ENCODE measurements around the gene ZNF134. TPM values are rescaled to one million over a fixed set of nuclear protein-coding genes. Genes with fewer than 3 reads are reported as not detected.

ZNF134 gene
- total RNA-seq, 3 donors from 2014 or later: 13.7 to 18.9 (median 13.7) TPM

DNA sequence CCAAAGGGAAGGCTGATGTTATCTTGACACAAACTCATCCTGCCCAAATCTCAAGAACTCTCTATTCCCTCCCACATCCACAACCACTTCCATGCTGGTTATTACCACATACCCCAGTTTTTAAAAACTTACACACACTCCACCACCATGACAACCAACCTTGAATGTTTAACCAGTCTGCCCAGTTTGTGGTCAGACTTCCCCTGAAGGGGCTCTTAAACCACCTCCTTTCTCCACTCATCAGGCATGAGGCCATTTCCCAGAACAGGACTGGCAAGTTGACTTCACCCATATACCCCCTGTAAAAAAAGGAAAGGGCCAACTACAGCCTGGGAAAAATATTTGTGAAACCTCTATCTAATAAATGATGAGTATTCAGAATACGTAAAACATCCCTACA is 42.3 kb downstream of the ZNF134 start:
- H3K9me3 Mint-ChIP-seq: peaks cover 50% of the 10 kb centered on the region
- H3K4me3 Mint-ChIP-seq: no peak overlapping the region
- no peak for DNase-seq
- ATAC-seq: no peak
- peaks cover 2% of the 10 kb centered on the region for H3K36me3 Mint-ChIP-seq (ENCODE audit: insufficient read depth)
- peaks cover 5% of the 10 kb centered on the region for H3K4me1 Mint-ChIP-seq (ENCODE audit: low read depth)
- peaks cover 37% of the 10 kb centered on the region for H3K27me3 Mint-ChIP-seq (ENCODE audit: low read depth)

DNA sequence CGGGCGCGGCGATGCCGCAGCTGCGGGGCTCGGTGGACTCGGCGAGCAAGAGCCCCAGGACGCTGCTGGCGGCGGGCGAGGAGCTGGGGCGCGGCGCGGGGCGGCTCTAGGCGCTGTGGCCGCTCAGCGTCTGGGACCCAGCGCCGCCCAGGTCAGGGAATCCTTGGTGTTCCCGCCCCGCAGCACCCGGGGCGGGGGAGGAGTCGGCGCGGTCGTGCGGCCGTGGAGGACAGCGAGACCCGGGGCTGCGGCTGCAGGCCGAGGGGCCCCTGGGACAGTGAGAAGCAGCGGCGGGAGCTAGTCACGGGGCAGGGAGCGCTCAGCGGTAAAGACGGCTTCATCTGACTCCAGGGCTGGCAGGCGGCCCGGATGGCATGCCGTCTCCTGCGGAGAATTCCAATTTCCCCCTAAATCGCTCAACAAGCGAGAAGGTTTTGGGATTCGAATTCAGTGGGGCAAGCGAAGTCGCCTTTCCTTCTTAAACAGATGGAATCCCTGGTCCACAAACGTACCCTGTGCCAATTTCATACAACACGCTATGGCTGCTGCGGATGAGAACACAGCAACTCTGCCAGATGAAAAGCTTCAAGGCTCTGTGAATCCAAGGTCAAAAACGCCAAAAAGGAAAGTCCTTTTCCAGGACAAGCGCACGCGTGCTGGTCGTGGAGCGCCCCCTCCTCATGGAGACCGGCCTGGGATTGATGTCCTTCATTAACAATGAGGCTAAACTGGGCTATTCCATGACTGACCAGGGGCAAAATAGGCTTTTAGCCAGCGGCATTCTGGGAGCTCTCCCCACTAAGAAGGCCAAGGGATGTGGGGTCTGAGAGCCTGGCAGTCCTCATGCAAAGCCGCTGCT is 50.5 kb downstream of the ZNF134 start:
- Mint-ChIP-seq H3K4me1 (ENCODE audit: low read depth) (peaks cover 3% of the 10 kb centered on the region), H3K27me3 (ENCODE audit: low read depth) (peaks cover 47% of the 10 kb centered on the region), H3K4me3 (peak overlapping the region; percentile 67), H3K36me3 (ENCODE audit: insufficient read depth) (no peaks in the 10 kb centered on the region), H3K9me3 (peaks cover 8% of the 10 kb centered on the region)
- DNase-seq (no peak), ATAC-seq (peak; percentile 61 to 63)

DNA sequence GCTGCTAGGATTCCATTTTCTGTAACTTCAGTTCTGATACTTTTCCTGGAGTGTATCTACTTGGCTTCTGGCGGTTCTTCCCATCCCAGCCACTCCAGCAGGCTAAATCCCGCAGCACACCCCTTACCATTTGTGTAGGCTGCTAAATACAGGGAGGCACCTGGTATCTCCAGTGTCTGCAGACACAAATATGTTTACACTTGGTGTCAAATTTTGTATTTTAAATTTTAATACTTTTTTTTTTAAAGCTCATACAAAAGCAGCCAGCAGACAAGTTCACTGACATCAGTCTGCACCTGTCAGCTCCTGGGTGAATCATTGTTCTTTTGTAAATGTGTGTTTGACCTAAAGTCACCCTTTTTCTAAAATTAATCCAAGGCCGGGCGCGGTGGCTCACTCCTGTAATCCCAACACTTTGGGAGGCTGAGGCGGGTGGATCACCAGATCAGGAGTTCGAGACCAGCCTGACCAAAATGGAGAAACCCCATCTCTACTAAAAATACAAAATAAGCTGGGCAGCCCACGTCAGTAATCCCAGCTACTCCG is 51.3 kb downstream of the ZNF134 start:
- no peak for ATAC-seq

DNA sequence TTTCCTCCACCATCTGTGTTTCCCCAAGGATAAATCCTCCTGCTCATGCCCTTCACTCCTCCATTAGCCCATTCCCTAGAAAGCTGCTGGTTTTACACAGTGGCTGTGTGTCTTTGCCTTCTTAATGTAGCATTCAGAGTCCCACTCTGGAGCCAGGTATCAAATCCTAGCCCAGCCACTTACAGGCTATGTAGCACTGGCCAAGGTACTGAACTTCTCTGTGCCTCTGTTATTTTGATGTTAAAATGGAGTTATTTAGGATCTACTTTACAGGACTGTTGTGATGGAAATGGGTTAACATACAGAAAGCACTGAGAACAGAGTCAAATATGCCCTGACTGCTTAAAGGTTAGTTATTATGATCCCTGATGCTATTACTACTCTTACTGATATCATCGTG is 53.2 kb downstream of the ZNF134 start:
- Mint-ChIP-seq H3K4me3 (no peak overlapping the region), H3K4me1 (ENCODE audit: low read depth) (peaks cover 3% of the 10 kb centered on the region), H3K36me3 (ENCODE audit: insufficient read depth) (no peaks in the 10 kb centered on the region), H3K27me3 (ENCODE audit: low read depth) (peaks cover 49% of the 10 kb centered on the region), H3K9me3 (peaks cover 12% of the 10 kb centered on the region)
- no peak for DNase-seq
- ATAC-seq: no peak

More for the DNA sequence above, 51.3 kb downstream of the ZNF134 start:
- Mint-ChIP-seq H3K9me3 (peaks cover 6% of the 10 kb centered on the region), H3K27me3 (ENCODE audit: low read depth) (peaks cover 48% of the 10 kb centered on the region), H3K4me3 (peak overlapping the region; percentile 31), H3K4me1 (ENCODE audit: low read depth) (peaks cover 3% of the 10 kb centered on the region), H3K36me3 (ENCODE audit: insufficient read depth) (no peaks in the 10 kb centered on the region)
- no peak for DNase-seq

DNA sequence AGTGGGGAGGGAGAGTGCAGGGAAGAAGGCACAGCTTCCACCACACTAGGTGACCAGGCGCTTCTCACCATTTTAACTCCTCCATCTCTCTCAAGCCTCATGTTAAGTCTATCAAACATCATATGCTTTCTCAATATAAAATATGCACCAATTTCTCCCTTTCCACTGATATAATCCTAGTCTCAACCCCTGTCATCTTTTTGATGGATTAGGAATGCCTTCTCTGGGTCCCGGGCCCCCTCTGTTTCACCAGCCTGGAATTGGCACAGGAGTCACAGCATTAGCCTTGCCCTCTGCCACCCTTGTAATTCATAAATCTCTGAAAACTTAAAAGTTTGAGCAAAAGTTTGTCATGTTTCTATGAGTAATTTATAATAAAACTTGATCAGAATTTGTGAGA is 54.6 kb downstream of the ZNF134 start, which contains the start of gene ZSCAN4:
Gene ZSCAN4, plus strand, starts transcription at position 301 of the 400 bp plus-strand sequence. CDS start 7,211 bp downstream, outside the sequence.
- ATAC-seq: no peak
- H3K4me1 Mint-ChIP-seq (ENCODE audit: low read depth): peaks cover 3% of the 10 kb centered on the region
- no peak within 1 kb of the TSS for H3K4me3 Mint-ChIP-seq
- no peaks in the 10 kb centered on the region for H3K36me3 Mint-ChIP-seq (ENCODE audit: insufficient read depth)
- peaks cover 12% of the 10 kb centered on the region for H3K9me3 Mint-ChIP-seq
- no peak for DNase-seq
- peaks cover 42% of the 10 kb centered on the region for H3K27me3 Mint-ChIP-seq (ENCODE audit: low read depth)

DNA sequence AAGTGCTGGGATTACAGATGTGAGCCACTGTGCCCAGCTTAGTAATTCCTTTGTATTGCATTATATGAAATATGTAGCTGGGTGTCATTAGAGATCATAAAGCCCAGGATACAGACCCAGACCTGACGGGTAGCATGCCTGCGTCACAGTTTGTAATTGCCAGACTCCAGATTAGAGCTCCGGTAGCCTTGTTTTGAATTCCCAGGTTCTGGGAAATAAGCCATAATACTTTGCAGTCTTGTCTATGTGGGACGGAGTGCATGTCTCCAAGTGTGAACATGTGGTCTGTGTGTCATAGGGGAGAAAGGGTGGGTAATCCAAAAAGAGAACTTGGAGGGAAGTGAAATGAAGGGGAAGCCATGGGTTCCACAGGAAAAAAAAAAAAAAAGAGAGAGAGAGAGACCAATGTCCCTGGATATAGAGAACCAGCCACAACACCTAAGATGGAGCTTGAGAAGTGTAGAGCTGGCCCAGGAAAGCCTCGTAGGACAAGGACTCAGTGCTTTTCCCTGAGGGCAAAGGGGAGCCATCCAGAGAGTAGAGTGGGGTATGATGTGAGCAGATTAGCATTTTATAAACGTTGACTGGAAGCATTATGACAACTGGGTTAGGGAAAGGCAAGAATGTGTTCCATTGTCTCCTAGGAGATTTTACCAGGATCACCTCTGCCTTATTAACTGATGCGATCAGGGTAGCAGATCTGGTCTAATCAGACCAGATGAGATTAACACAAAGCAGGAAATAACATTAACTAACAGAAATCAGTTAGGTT is 57.3 kb downstream of the ZNF134 start:
- DNase-seq: no peak
- peaks cover 38% of the 10 kb centered on the region for H3K27me3 Mint-ChIP-seq (ENCODE audit: low read depth)
- peaks cover 15% of the 10 kb centered on the region for H3K9me3 Mint-ChIP-seq
- no peaks in the 10 kb centered on the region for H3K36me3 Mint-ChIP-seq (ENCODE audit: insufficient read depth)
- no peak overlapping the region for H3K4me3 Mint-ChIP-seq
- no peak for ATAC-seq
- H3K4me1 Mint-ChIP-seq (ENCODE audit: low read depth): no peaks in the 10 kb centered on the region

DNA sequence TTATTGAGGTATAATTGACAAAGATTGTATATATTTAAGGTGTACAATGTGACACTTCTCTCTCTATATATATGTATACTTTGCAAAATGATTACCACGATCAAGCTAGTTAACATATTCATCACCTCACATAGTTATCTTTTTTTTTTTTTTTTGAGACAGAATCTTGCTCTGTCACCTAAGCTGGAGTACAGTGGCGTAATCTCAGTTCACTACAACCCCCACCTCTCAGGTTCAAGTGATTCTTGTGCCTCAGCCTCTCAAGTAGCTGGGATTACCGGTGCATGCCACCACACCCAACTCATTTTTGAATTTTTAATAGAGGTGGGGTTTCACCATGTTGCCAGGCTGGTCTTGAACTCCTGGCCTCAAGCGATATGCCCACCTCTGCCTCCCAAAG is 58.4 kb downstream of the ZNF134 start:
- Mint-ChIP-seq H3K9me3 (peaks cover 13% of the 10 kb centered on the region), H3K36me3 (ENCODE audit: insufficient read depth) (no peaks in the 10 kb centered on the region), H3K4me3 (no peak overlapping the region), H3K4me1 (ENCODE audit: low read depth) (no peaks in the 10 kb centered on the region), H3K27me3 (ENCODE audit: low read depth) (peaks cover 37% of the 10 kb centered on the region)
- ATAC-seq (no peak), DNase-seq (no peak)

Other genes starting within 250 kb of the ZNF134 start
- gene ZNF548, start 224.4 kb upstream of the ZNF134 start, total RNA-seq: 10 to 100 TPM in 1 of 3 donors, 1 to 10 TPM in 2; 6.3 to 10.7 (median 8.7) TPM
- gene ZNF17, start 203.1 kb upstream of the ZNF134 start, total RNA-seq: 10 to 100 TPM in 2 of 3 donors, 1 to 10 TPM in 1; 8.9 to 11.1 (median 10.8) TPM
- gene ZNF749, start 178.9 kb upstream of the ZNF134 start, total RNA-seq: 10 to 100 TPM; 23.2 to 32.8 (median 26.5) TPM
- under 1 TPM in 1 of 3 donors, not detected in 2; 0.08 TPM for gene VN1R1, start 157.1 kb upstream of the ZNF134 start, total RNA-seq
- gene ZNF772, start 136.7 kb upstream of the ZNF134 start, total RNA-seq: 1 to 10 TPM; 3.1 to 3.7 (median 3.2) TPM
- gene ZNF419, start 126.5 kb upstream of the ZNF134 start, total RNA-seq: 1 to 10 TPM; 3.3 to 4.2 (median 3.9) TPM
- gene ZNF773, start 114.3 kb upstream of the ZNF134 start, total RNA-seq: 1 to 10 TPM; 4.5 to 4.6 (median 4.5) TPM
- gene ZNF549, start 86.9 kb upstream of the ZNF134 start, total RNA-seq: 1 to 10 TPM; 3.2 to 4.1 (median 3.8) TPM
- 10 to 100 TPM in 1 of 3 donors, 1 to 10 TPM in 2; 8.3 to 10.9 (median 8.7) TPM for gene ZNF550, start 54.4 kb upstream of the ZNF134 start, total RNA-seq
- gene ZNF416, start 35.3 kb upstream of the ZNF134 start, total RNA-seq: 1 to 10 TPM; 2.8 to 2.9 (median 2.8) TPM
- gene ZIK1, start 30.1 kb upstream of the ZNF134 start, total RNA-seq: 1 to 10 TPM; 3.7 to 5.6 (median 5.1) TPM
- 1 to 10 TPM; 4.7 to 7.7 (median 4.9) TPM for gene ZNF530, start 14.4 kb upstream of the ZNF134 start, total RNA-seq
- gene ZNF211, start 18.9 kb downstream of the ZNF134 start, total RNA-seq: 1 to 10 TPM; 4.1 to 4.5 (median 4.4) TPM
- gene ZSCAN4, start 54.7 kb downstream of the ZNF134 start, total RNA-seq: not detected
- gene ZNF551, start 67.7 kb downstream of the ZNF134 start, total RNA-seq: 1 to 10 TPM; 8.7 to 9.7 (median 9.2) TPM
- 1 to 10 TPM; 1.3 to 2.1 (median 1.6) TPM for gene ZNF154, start 95.0 kb downstream of the ZNF134 start, total RNA-seq
- 1 to 10 TPM; 4.0 to 6.9 (median 5.9) TPM for gene ZNF671, start 113.4 kb downstream of the ZNF134 start, total RNA-seq
- gene ZNF776, start 132.6 kb downstream of the ZNF134 start, total RNA-seq: 1 to 10 TPM; 5.5 to 7.6 (median 5.7) TPM
- gene ZNF586, start 155.4 kb downstream of the ZNF134 start, total RNA-seq: 10 to 100 TPM; 14.7 to 17.6 (median 15.5) TPM
- gene ZNF552, start 200.7 kb downstream of the ZNF134 start, total RNA-seq: 1 to 10 TPM; 6.4 to 7.9 (median 6.6) TPM
- gene ZNF587B, start 216.1 kb downstream of the ZNF134 start, total RNA-seq: 10 to 100 TPM; 22.6 to 29.1 (median 27.9) TPM
- 10 to 100 TPM; 17.9 to 22.1 (median 20.8) TPM for gene ZNF587, start 235.6 kb downstream of the ZNF134 start, total RNA-seq

Data from activated T-cell treated with anti-CD3 and anti-CD28 coated beads, Interleukin-2, amount 50 U/mL, for 4 hours (primary cell).